HepG2 (cell line): Measurements from ENCODE around the gene ACADVL. TPM values are rescaled to one million over a fixed set of nuclear protein-coding genes. Genes with fewer than 3 reads are reported as not detected.

Source experiments
- ARNT2 ChIP-seq: sonication (generic); formaldehyde crosslinking; IDR thresholded peaks from 2 replicates; pipeline ENCODE4 v1.8.0; 2022; ENCODE audit warnings: mild to moderate bottlenecking, low read depth, missing genetic modification reagents, moderate library complexity
- DNMT1 ChIP-seq: sonication (generic); formaldehyde crosslinking; IDR thresholded peaks from 2 replicates; pipeline ENCODE4 v1.5.1; 2020; ENCODE audit warnings: mild to moderate bottlenecking, missing genetic modification reagents
- HDAC1 ChIP-seq: sonication (generic); formaldehyde crosslinking; IDR thresholded peaks from 2 replicates; pipeline ENCODE4 v1.5.1; 2020; ENCODE audit warnings: mild to moderate bottlenecking, missing genetic modification reagents
- HDAC6 ChIP-seq: fragments of 200-600 bp; sonication (generic); IDR thresholded peaks from 2 replicates; pipeline ENCODE4 v1.7.0; 2017; ENCODE audit warnings: mild to moderate bottlenecking, antibody characterized with exemption, low read length, low read depth
- KDM2A ChIP-seq: sonication (generic); formaldehyde crosslinking; IDR thresholded peaks from 2 replicates; pipeline ENCODE4 v1.4.0; 2020; ENCODE audit warnings: low read depth, missing genetic modification reagents, borderline replicate concordance
- MLXIP ChIP-seq: sonication (generic); formaldehyde crosslinking; IDR thresholded peaks from 2 replicates; pipeline ENCODE4 v1.9.0; 2021; ENCODE audit warnings: missing genetic modification reagents, borderline replicate concordance
- RELA ChIP-seq: sonication (generic); formaldehyde crosslinking; IDR thresholded peaks from 2 replicates; pipeline ENCODE4 v1.4.0; 2020; ENCODE audit warnings: missing genetic modification reagents
- ZBTB20 ChIP-seq: sonication (generic); formaldehyde crosslinking; IDR thresholded peaks from 2 replicates; pipeline ENCODE4 v1.8.1; 2023; ENCODE audit warnings: missing genetic modification reagents, low read depth, mild to moderate bottlenecking, borderline replicate concordance
- ZFP37 ChIP-seq: sonication (generic); formaldehyde crosslinking; IDR thresholded peaks from 2 replicates; pipeline ENCODE4 v1.4.0; 2020; ENCODE audit warnings: missing genetic modification reagents, borderline replicate concordance
- ZSCAN29 ChIP-seq: sonication (generic); formaldehyde crosslinking; conservative IDR thresholded peaks from 2 replicates; pipeline ENCODE4 v1.4.0; 2020; ENCODE audit warnings: mild to moderate bottlenecking, missing genetic modification reagents
- polyA plus RNA-seq, 8 experiments: library from polyadenylated mRNA; depleted of rRNA in 3 of 8; stranded (reverse) in 7 of 8; unstranded in 1 of 8; fragments of >200 nt; fragmentation: Illumina TruSeq in 4 of 8; extraction: Trizol in 4 of 8; gene quantifications; 2 replicates each; pipeline versions ENCODE4 v1.2.1 to v1.2.3, GENCODE V29; 2011 to 2016; ENCODE audit warnings: low read depth in 4 of 8, missing spikeins in 1 of 8, mixed read lengths in 1 of 8; ENCODE audit not compliant: insufficient read depth in 1 of 8
- total RNA-seq, 5 experiments: library from RNA; depleted of rRNA; stranded (reverse); fragments of >200 nt; fragmentation: Illumina TruSeq; extraction: Trizol; gene quantifications; 2 replicates each; pipeline ENCODE4 v1.2.3, GENCODE V29; 2016; ENCODE audit warnings: low read depth in 1 of 5
- TF ChIP-seq, protein P1 (sequence below): sonication (generic); formaldehyde crosslinking; IDR thresholded peaks from 2 replicates; pipeline ENCODE4 v1.9.0; 2021; ENCODE audit warnings: mild to moderate bottlenecking, missing genetic modification reagents
- TF ChIP-seq, protein P2 (sequence below): sonication (generic); formaldehyde crosslinking; IDR thresholded peaks from 2 replicates; pipeline ENCODE4 v1.5.0; 2020; ENCODE audit warnings: missing genetic modification reagents

The ACADVL gene
- total and polyA plus RNA-seq, 2 of the 13 experiments (the other 11 are each of a cell fraction or from before 2014, with no cell fraction given), result 219 to 412 TPM

- TF ChIP-seq, protein P1, sequence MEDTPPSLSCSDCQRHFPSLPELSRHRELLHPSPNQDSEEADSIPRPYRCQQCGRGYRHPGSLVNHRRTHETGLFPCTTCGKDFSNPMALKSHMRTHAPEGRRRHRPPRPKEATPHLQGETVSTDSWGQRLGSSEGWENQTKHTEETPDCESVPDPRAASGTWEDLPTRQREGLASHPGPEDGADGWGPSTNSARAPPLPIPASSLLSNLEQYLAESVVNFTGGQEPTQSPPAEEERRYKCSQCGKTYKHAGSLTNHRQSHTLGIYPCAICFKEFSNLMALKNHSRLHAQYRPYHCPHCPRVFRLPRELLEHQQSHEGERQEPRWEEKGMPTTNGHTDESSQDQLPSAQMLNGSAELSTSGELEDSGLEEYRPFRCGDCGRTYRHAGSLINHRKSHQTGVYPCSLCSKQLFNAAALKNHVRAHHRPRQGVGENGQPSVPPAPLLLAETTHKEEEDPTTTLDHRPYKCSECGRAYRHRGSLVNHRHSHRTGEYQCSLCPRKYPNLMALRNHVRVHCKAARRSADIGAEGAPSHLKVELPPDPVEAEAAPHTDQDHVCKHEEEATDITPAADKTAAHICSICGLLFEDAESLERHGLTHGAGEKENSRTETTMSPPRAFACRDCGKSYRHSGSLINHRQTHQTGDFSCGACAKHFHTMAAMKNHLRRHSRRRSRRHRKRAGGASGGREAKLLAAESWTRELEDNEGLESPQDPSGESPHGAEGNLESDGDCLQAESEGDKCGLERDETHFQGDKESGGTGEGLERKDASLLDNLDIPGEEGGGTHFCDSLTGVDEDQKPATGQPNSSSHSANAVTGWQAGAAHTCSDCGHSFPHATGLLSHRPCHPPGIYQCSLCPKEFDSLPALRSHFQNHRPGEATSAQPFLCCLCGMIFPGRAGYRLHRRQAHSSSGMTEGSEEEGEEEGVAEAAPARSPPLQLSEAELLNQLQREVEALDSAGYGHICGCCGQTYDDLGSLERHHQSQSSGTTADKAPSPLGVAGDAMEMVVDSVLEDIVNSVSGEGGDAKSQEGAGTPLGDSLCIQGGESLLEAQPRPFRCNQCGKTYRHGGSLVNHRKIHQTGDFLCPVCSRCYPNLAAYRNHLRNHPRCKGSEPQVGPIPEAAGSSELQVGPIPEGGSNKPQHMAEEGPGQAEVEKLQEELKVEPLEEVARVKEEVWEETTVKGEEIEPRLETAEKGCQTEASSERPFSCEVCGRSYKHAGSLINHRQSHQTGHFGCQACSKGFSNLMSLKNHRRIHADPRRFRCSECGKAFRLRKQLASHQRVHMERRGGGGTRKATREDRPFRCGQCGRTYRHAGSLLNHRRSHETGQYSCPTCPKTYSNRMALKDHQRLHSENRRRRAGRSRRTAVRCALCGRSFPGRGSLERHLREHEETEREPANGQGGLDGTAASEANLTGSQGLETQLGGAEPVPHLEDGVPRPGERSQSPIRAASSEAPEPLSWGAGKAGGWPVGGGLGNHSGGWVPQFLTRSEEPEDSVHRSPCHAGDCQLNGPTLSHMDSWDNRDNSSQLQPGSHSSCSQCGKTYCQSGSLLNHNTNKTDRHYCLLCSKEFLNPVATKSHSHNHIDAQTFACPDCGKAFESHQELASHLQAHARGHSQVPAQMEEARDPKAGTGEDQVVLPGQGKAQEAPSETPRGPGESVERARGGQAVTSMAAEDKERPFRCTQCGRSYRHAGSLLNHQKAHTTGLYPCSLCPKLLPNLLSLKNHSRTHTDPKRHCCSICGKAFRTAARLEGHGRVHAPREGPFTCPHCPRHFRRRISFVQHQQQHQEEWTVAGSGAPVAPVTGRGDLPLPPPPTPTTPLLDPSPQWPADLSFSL (CRISPR knock-in tag), result peak; percentile 47; the same call in 1 of the 2 replicates
- TF ChIP-seq ZBTB20, result no peak
- 0 out of 2 replicates have a peak, but pooled peaks have one; percentile 60 for TF ChIP-seq RELA (CRISPR knock-in tag)
- TF ChIP-seq ZSCAN29 (CRISPR knock-in tag), result peak; percentile 12; the same call in 1 of the 2 replicates
- TF ChIP-seq HDAC1 (CRISPR knock-in tag), result peak; percentile 72
- peak; percentile 86; the same call in 1 of the 2 replicates for TF ChIP-seq ZFP37 (CRISPR knock-in tag)
- no peak for TF ChIP-seq HDAC6
- TF ChIP-seq DNMT1 (CRISPR knock-in tag), result no peak
- TF ChIP-seq MLXIP, result no peak
- TF ChIP-seq ARNT2 (CRISPR knock-in tag), result peak; percentile 71; the same call in 1 of the 2 replicates
- TF ChIP-seq KDM2A, result peak; percentile 54
- TF ChIP-seq, protein P2, sequence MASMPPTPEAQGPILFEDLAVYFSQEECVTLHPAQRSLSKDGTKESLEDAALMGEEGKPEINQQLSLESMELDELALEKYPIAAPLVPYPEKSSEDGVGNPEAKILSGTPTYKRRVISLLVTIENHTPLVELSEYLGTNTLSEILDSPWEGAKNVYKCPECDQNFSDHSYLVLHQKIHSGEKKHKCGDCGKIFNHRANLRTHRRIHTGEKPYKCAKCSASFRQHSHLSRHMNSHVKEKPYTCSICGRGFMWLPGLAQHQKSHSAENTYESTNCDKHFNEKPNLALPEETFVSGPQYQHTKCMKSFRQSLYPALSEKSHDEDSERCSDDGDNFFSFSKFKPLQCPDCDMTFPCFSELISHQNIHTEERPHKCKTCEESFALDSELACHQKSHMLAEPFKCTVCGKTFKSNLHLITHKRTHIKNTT, result no peak
These were observed 40.2 kb upstream of the ACADVL start, which contains the start of gene ASGR1 (continued) for GRCh38 chr17:7179317-7180254.
